NB4 (cell line): ENCODE measurements around the gene TBC1D4.

Experiments used
- DNase-seq: peaks from one replicate; pipeline ENCODE4 v3.0.0; 2010; ENCODE audit warnings: low read depth
- H3K4me3 ChIP-seq: one replicate; pipeline ENCODE4 v1.5.1; 2011; ENCODE audit warnings: mild to moderate bottlenecking, low read depth, low read length, moderate library complexity
- CTCF ChIP-seq: IDR thresholded peaks from one replicate; pipeline ENCODE4 v1.5.1; 2012; ENCODE audit warnings: low read depth, low read length
- MAX ChIP-seq: IDR thresholded peaks from 2 replicates; pipeline ENCODE4 v1.6.1; 2011; ENCODE audit warnings: low read depth, low read length
- MYC ChIP-seq: IDR thresholded peaks from 2 replicates; pipeline ENCODE4 v1.6.1; 2011; ENCODE audit warnings: low read depth, low read length
- POLR2A ChIP-seq: IDR thresholded peaks from 2 replicates; pipeline ENCODE4 v1.6.1; 2011; ENCODE audit warnings: mild to moderate bottlenecking; ENCODE audit not compliant: insufficient read length; ENCODE audit errors: extremely low read depth

TBC1D4 gene

GRCh38 chr13:75482070-75482819 lies at the start of gene TBC1D4:
Gene TBC1D4, minus strand, starts transcription at chr13:75482169. Its CDS starts 402 bp downstream, at chr13:75481767.
- H3K4me3 ChIP-seq = peak within 1 kb of the TSS; percentile 55
- TF ChIP-seq MAX (peak; percentile 71; the same call in 1 of the 2 replicates), POLR2A (peak; percentile 32), CTCF (peak; percentile 79), MYC (peak; percentile 66)
- peak; percentile 97 for DNase-seq

GRCh38 chr13:75530549-75530961 lies 48.6 kb upstream of the TBC1D4 start:
- H3K4me3 ChIP-seq = no peak overlapping the region
- DNase-seq = no peak
- TF ChIP-seq MAX (no peak), CTCF (no peak), POLR2A (no peak), MYC (no peak)

- no peak overlapping the region for H3K4me3 ChIP-seq
- TF ChIP-seq MYC = no peak
- TF ChIP-seq CTCF = no peak
- TF ChIP-seq MAX = no peak
- no peak for TF ChIP-seq POLR2A
Measured at GRCh38 chr13:75521956-75522355, 40.0 kb upstream of the TBC1D4 start.

GRCh38 chr13:75518439-75519088 lies 36.6 kb upstream of the TBC1D4 start:
- no peak for DNase-seq
- H3K4me3 ChIP-seq = no peak overlapping the region
- TF ChIP-seq MYC (no peak), POLR2A (no peak), CTCF (no peak), MAX (no peak)

More at GRCh38 chr13:75521956-75522355, 40.0 kb upstream of the TBC1D4 start:
- no peak for DNase-seq

- H3K4me3 ChIP-seq = no peak overlapping the region
- DNase-seq = peak; percentile 47
- TF ChIP-seq MYC = no peak
- TF ChIP-seq MAX = no peak
- TF ChIP-seq CTCF = no peak
- TF ChIP-seq POLR2A = no peak
Measured at GRCh38 chr13:75514080-75514995, 32.4 kb upstream of the TBC1D4 start.
